MM.1S (cell line): ENCODE results near the gene STAMBP.

ENCODE experiments used
- DNase-seq: peaks from one replicate; pipeline ENCODE4 v3.0.0-alpha.2; 2015
- H2AFZ ChIP-seq: fragments of 300-600 bp; sonication (generic); 2 replicates; pipeline ENCODE4 v1.6.0; 2016; ENCODE audit warnings: antibody characterized with exemption, low read length
- H3F3A ChIP-seq: fragments of 300-600 bp; sonication (generic); 2 replicates; pipeline ENCODE4 v1.6.1; 2016; ENCODE audit warnings: mild to moderate bottlenecking, antibody characterized with exemption, low read length, moderate library complexity, mixed read lengths; ENCODE audit not compliant: insufficient read depth
- H3K27ac ChIP-seq: fragments of 300-600 bp; sonication (generic); 2 replicates; pipeline ENCODE4 v1.5.1; 2016; ENCODE audit warnings: mild to moderate bottlenecking, low read length
- H3K27me3 ChIP-seq: fragments of 300-600 bp; sonication (generic); replicated peaks from 2 replicates; pipeline ENCODE4 v1.6.0; 2016; ENCODE audit warnings: low read length; ENCODE audit not compliant: insufficient read depth
- H3K36me3 ChIP-seq: fragments of 300-600 bp; sonication (generic); replicated peaks from 2 replicates; pipeline ENCODE4 v1.6.1; 2016; ENCODE audit warnings: mild to moderate bottlenecking, low read length, mixed read lengths; ENCODE audit not compliant: insufficient read depth
- H3K4me1 ChIP-seq: fragments of 300-600 bp; sonication (generic); 2 replicates; pipeline ENCODE4 v1.6.1; 2016; ENCODE audit warnings: low read length, mixed read lengths
- H3K4me2 ChIP-seq: fragments of 300-600 bp; sonication (generic); 2 replicates; pipeline ENCODE4 v1.6.0; 2016; ENCODE audit warnings: low read depth, low read length
- H3K4me3 ChIP-seq: fragments of 300-600 bp; sonication (generic); 2 replicates; pipeline ENCODE4 v1.5.1; 2016; ENCODE audit warnings: low read length, mixed read lengths
- H3K79me2 ChIP-seq: fragments of 300-600 bp; sonication (generic); 2 replicates; pipeline ENCODE4 v1.6.1; 2016; ENCODE audit warnings: mixed run types, low read length, mixed read lengths
- H3K9ac ChIP-seq: fragments of 300-600 bp; sonication (generic); 2 replicates; pipeline ENCODE4 v1.6.1; 2016; ENCODE audit warnings: low read length, mixed read lengths
- H3K9me2 ChIP-seq: fragments of 300-600 bp; sonication (generic); replicated peaks from 2 replicates; pipeline ENCODE4 v1.6.1; 2016; ENCODE audit warnings: mild to moderate bottlenecking, low read length, mixed read lengths; ENCODE audit not compliant: insufficient read depth
- H3K9me3 ChIP-seq: fragments of 300-600 bp; sonication (generic); replicated peaks from 2 replicates; pipeline ENCODE4 v1.6.1; 2016; ENCODE audit warnings: mild to moderate bottlenecking, low read length, mixed read lengths; ENCODE audit not compliant: insufficient read depth
- H4K20me1 ChIP-seq: fragments of 300-600 bp; sonication (generic); 2 replicates; pipeline ENCODE4 v1.6.1; 2016; ENCODE audit warnings: mild to moderate bottlenecking, low read length, moderate library complexity, mixed read lengths; ENCODE audit not compliant: insufficient read depth
- EZH2 ChIP-seq: fragments of 300-600 bp; sonication (generic); optimal IDR thresholded peaks from 2 replicates; pipeline ENCODE3; 2017; ENCODE audit warnings: low read depth, mild to moderate bottlenecking, antibody characterized with exemption, low read length, mixed read lengths
- EZH2phosphoT487 ChIP-seq: fragments of 300-600 bp; sonication (generic); IDR thresholded peaks from 2 replicates; pipeline ENCODE4 v1.6.1; 2018; ENCODE audit warnings: antibody characterized with exemption, low read length
- TF ChIP-seq, protein P1 (sequence below): fragments of 300-600 bp; sonication (generic); IDR thresholded peaks from 2 replicates; pipeline ENCODE4 v1.5.1; 2016; ENCODE audit warnings: antibody characterized with exemption, low read length, mixed read lengths

STAMBP gene

DNA sequence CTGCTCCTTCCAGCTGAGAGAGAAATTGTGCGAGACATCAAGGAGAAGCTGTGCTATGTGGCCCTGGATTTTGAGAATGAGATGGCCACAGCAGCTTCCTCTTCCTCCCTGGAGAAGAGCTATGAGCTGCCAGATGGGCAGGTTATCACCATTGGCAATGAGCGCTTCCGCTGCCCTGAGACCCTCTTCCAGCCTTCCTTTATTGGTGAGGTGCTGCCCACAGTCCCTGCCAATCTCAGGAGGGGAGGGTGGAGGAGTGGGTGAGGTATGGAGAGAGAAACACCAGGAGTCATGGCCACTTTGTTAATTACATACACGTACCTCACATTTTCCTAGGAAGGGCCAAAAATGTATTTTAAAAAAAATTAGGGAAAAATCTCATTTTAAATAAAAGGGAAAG, 85.9 kb downstream of the STAMBP start:
- no peaks in the 10 kb centered on the region for H3K79me2 ChIP-seq
- H3K4me1 ChIP-seq: no peaks in the 10 kb centered on the region
- H3K4me2 ChIP-seq: no peak overlapping the region
- H3K36me3 ChIP-seq: no peaks in the 10 kb centered on the region
- H4K20me1 ChIP-seq: no peaks in the 10 kb centered on the region
- no peaks in the 10 kb centered on the region for H3F3A ChIP-seq
- no peak overlapping the region for H3K27ac ChIP-seq
- no peak for DNase-seq
- H3K27me3 ChIP-seq: no peaks in the 10 kb centered on the region
- H3K9me2 ChIP-seq: no peaks in the 10 kb centered on the region
- no peak overlapping the region for H2AFZ ChIP-seq
- TF ChIP-seq EZH2phosphoT487 (no peak), EZH2 (no peak)
- TF ChIP-seq, protein P1, sequence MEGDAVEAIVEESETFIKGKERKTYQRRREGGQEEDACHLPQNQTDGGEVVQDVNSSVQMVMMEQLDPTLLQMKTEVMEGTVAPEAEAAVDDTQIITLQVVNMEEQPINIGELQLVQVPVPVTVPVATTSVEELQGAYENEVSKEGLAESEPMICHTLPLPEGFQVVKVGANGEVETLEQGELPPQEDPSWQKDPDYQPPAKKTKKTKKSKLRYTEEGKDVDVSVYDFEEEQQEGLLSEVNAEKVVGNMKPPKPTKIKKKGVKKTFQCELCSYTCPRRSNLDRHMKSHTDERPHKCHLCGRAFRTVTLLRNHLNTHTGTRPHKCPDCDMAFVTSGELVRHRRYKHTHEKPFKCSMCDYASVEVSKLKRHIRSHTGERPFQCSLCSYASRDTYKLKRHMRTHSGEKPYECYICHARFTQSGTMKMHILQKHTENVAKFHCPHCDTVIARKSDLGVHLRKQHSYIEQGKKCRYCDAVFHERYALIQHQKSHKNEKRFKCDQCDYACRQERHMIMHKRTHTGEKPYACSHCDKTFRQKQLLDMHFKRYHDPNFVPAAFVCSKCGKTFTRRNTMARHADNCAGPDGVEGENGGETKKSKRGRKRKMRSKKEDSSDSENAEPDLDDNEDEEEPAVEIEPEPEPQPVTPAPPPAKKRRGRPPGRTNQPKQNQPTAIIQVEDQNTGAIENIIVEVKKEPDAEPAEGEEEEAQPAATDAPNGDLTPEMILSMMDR: no peak
- H3K9me3 ChIP-seq: no peaks in the 10 kb centered on the region
- no peak overlapping the region for H3K9ac ChIP-seq
- no peak overlapping the region for H3K4me3 ChIP-seq

DNA sequence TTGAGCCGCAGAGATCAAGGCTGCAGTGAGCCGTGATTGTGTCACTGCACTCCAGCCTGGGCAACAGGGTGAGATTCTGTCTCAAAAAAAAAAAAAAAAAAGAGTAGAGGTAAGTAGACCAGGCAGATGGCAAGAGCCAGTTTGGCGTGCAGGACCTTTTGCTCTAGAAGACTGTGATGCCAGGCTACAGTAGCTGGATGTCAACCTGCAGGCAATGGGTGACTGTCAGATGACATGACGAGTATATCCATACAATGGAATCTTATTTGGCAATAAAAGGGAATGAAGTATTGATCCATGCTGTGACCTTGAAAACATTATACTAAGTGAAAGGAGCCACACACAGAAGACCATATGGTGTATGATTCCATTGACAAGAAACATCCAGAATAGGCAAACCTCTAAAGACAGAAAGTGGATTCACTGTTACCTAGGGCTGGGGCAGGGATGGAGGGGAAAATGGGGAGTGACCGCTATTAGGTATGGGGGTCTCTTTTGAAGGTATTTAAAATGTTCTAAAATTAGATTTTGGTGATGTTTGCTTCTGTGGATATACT, 86.8 kb downstream of the STAMBP start:
- H3K4me1 ChIP-seq: no peaks in the 10 kb centered on the region
- no peak overlapping the region for H3K4me2 ChIP-seq
- no peaks in the 10 kb centered on the region for H3K9me2 ChIP-seq
- no peaks in the 10 kb centered on the region for H3K79me2 ChIP-seq
- no peaks in the 10 kb centered on the region for H3K36me3 ChIP-seq
- no peak for TF ChIP-seq EZH2
- TF ChIP-seq EZH2phosphoT487: no peak
- TF ChIP-seq, protein P1: no peak
- no peak overlapping the region for H3K9ac ChIP-seq
- no peaks in the 10 kb centered on the region for H3K27me3 ChIP-seq
- no peaks in the 10 kb centered on the region for H3K9me3 ChIP-seq
- no peak overlapping the region for H2AFZ ChIP-seq
- H3K4me3 ChIP-seq: no peak overlapping the region
- DNase-seq: no peak
- no peaks in the 10 kb centered on the region for H4K20me1 ChIP-seq
- no peak overlapping the region for H3K27ac ChIP-seq
- no peaks in the 10 kb centered on the region for H3F3A ChIP-seq

DNA sequence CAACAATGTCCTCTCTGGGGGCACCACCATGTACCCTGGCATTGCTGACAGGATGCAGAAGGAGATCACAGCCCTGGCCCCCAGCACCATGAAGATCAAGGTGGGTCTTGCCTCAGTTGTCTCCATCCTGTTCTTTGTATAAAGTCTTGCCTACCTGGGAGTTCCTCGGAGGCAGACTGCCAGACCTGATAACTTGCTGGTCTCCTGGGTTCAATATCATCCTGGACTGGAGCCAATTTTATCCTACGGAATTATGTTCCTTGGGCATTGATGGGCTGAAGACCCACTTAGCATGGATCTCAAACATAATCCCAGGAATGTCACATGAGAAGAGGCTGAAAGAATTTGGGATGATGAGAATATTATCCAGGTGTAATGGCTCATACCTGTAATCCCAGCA, 87.9 kb downstream of the STAMBP start:
- Histone ChIP-seq H4K20me1 (no peaks in the 10 kb centered on the region), H3K79me2 (no peaks in the 10 kb centered on the region), H3K9me3 (no peaks in the 10 kb centered on the region), H3K9me2 (no peaks in the 10 kb centered on the region), H3F3A (no peaks in the 10 kb centered on the region), H3K36me3 (no peaks in the 10 kb centered on the region), H3K4me2 (no peak overlapping the region), H3K4me1 (no peaks in the 10 kb centered on the region), H3K9ac (no peak overlapping the region), H3K27ac (no peak overlapping the region), H3K27me3 (no peaks in the 10 kb centered on the region), H2AFZ (no peak overlapping the region), H3K4me3 (no peak overlapping the region)
- DNase-seq: no peak
- TF ChIP-seq, protein P1: no peak
- TF ChIP-seq EZH2 (no peak), EZH2phosphoT487 (no peak)
